Fibroblast of pulmonary artery (primary cell): ENCODE measurements around the gene AKAP12.

ENCODE experiments used
- DNase-seq: peaks from one replicate; pipeline ENCODE4 v3.0.0-alpha.2; 2010; ENCODE audit warnings: low read depth
- H3K4me3 ChIP-seq: replicated peaks from 2 replicates; pipeline ENCODE4 v1.5.1; 2011; ENCODE audit warnings: low read depth, mild to moderate bottlenecking, control low read depth, low read length, moderate library complexity
- TF ChIP-seq, protein P1 (sequence below): IDR thresholded peaks from 2 replicates; pipeline ENCODE4 v1.5.1; 2011; ENCODE audit warnings: mild to moderate bottlenecking, control low read depth, low read length, inconsistent platforms; ENCODE audit errors: missing control alignments

Gene AKAP12

DNA sequence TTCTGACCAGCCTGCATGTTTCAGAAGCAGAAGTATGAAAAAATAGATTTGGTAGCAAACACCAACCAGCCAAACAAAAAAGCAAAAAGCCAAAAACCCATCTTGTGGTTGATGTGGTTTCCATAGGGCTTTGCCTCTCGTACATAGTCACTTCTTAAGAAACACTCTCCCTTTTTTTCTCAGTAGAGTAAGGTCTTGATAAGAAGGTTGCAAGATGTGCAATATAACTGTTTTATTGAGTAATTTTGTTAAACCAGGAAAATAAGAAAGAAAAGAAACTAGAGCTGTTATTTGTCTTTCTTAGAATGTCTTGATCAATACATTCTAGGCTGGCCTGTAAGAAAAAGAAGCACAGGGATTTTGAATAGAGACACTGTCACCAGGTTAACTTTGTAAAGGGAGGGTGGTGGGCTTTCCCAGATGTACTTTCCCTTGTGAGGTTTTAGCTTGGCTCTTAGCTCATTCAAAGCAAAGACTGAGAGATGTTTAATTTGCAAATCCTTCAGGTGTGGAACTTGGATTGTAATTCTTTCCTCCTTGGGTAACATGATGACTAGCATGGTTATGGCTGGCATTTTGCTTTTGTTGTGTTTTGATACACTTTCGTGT is 49.7 kb downstream of the AKAP12 start:
- TF ChIP-seq, protein P1, sequence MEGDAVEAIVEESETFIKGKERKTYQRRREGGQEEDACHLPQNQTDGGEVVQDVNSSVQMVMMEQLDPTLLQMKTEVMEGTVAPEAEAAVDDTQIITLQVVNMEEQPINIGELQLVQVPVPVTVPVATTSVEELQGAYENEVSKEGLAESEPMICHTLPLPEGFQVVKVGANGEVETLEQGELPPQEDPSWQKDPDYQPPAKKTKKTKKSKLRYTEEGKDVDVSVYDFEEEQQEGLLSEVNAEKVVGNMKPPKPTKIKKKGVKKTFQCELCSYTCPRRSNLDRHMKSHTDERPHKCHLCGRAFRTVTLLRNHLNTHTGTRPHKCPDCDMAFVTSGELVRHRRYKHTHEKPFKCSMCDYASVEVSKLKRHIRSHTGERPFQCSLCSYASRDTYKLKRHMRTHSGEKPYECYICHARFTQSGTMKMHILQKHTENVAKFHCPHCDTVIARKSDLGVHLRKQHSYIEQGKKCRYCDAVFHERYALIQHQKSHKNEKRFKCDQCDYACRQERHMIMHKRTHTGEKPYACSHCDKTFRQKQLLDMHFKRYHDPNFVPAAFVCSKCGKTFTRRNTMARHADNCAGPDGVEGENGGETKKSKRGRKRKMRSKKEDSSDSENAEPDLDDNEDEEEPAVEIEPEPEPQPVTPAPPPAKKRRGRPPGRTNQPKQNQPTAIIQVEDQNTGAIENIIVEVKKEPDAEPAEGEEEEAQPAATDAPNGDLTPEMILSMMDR: no peak
- DNase-seq: peak; percentile 58
- no peak overlapping the region for H3K4me3 ChIP-seq

DNA sequence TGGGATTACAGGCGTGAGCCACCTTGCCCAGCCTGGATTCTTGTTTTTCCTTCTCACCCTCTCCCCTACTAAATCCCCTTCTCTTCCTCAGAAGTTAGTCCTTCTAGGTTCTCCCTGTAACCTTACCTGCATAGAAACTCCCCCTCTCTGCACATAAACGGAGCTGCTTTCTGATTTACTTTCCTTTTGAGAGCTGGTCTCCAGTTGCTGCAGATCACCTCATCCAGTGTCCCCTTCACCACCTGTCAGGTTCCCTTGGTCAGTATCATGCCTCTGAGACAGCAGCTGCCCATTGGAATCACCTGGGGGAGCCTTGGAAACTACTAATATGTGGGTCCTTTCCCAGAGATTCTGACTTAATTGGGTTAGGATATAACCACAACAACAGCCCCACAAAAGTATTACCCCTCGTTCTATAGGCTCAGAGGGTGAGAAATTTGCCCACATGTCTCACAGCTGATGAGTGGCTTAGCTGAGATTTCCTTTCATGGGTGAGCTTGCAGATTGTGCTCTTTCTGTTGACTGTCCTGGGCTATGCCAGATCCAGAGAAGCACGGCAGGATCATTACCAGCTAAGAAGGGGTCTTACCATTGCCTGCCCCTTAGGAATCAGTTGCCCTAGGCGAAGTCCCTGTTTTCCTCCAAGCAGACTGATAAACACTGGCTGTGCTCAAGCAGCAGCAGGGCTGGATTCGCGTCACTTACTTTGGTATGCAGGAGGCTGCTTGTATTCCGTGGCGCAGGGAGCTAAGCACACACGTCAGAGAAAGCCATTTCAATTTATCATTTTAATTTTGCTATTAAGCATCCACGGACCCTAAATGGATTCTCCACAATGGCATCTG is 51.3 kb downstream of the AKAP12 start:
- no peak overlapping the region for H3K4me3 ChIP-seq
- TF ChIP-seq, protein P1: no peak
- DNase-seq: peak; percentile 96

DNA sequence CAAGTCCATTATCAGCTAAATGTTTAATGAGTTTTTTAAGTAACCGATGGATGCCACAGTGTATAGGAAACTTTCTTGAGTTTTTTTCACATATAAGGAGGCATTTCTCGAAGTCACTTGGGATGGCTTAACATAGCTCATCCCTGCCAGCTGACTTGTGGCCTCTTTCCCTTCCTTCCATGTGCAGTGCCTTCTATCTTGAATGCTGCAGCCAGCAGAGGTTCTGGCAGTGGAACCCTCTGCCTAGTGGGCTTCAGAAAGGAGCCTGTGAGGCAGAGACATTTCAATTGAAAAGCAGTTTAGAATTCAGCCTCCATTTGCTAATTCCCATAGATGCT is 51.9 kb downstream of the AKAP12 start:
- TF ChIP-seq, protein P1: no peak
- H3K4me3 ChIP-seq: no peak overlapping the region
- DNase-seq: no peak

- peak; percentile 80 for DNase-seq
- no peak overlapping the region for H3K4me3 ChIP-seq
- TF ChIP-seq, protein P1: no peak
Measured at GRCh38 chr6:151292974-151293687, 53.4 kb downstream of the AKAP12 start.

DNA sequence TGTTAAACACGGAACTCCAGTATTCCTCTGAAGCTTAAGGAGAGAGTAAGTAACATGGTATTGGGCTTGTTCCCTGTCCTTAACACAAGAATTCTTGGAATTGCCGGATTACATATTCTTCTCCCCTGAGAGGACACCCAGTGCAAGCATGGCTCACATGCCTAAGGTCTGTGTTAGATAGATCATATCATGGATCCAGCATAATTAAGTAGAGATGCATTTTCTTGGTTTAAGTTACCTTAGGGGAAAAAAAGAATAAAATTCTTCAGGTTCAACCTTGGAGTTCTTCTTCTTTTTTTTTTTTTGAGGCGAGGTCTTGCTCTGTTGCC is 53.9 kb downstream of the AKAP12 start:
- no peak for DNase-seq
- H3K4me3 ChIP-seq: no peak overlapping the region
- TF ChIP-seq, protein P1: no peak

DNA sequence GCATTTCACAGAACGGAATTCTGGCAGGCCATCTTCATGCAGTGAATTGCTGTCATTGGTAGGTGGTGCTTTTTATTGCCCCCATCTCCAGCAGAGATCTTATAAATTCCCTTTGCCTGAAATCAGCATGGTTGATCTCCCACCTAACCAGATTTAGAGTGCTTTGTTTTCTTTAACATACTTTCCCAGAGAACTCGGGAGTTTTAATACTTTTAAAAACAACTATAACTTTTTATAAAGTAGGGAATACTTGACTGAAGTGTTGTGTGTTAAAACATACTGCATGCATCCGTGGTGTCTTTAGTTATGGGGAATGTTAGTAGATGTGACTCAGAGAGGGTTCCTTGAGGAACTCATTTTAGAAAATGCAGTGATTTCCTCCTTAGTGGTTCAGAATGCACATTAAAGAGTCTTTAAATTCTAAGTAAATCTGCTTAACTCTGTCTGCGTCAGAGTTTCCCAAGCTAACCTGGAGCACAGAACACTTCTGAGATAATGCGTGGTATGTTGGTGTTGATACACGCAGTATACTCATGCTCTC is 54.9 kb downstream of the AKAP12 start:
- TF ChIP-seq, protein P1: no peak
- DNase-seq: no peak
- no peak overlapping the region for H3K4me3 ChIP-seq
